Osteoblast (primary cell): ENCODE measurements around the gene CUL3. TPM values are rescaled to one million over a fixed set of nuclear protein-coding genes. Genes with fewer than 3 reads are reported as not detected.

Experiments used
- DNase-seq: peaks from one replicate; pipeline ENCODE4 v3.0.0; 2011; ENCODE audit warnings: low spot score, mixed read lengths; ENCODE audit not compliant: insufficient read length; ENCODE audit errors: missing footprints
- H2AFZ ChIP-seq: 2 replicates; pipeline ENCODE4 v1.6.0; 2011; ENCODE audit warnings: mild to moderate bottlenecking, low read length
- H3K27ac ChIP-seq: 2 replicates; pipeline ENCODE4 v1.5.1; 2011; ENCODE audit warnings: mild to moderate bottlenecking, low read depth, low read length, moderate library complexity
- H3K27me3 ChIP-seq: 2 replicates; pipeline ENCODE4 v1.6.0; 2012; ENCODE audit warnings: mild to moderate bottlenecking, control low read depth, inconsistent platforms, low read length, moderate library complexity; ENCODE audit not compliant: insufficient read depth
- H3K36me3 ChIP-seq: 2 replicates; pipeline ENCODE4 v1.5.1; 2011; ENCODE audit warnings: mild to moderate bottlenecking, low read length, control low read depth, moderate library complexity; ENCODE audit not compliant: insufficient read depth
- H3K4me1 ChIP-seq: 2 replicates; pipeline ENCODE4 v1.5.1; 2011; ENCODE audit warnings: mild to moderate bottlenecking, low read length, control low read depth, moderate library complexity; ENCODE audit not compliant: insufficient read depth
- H3K4me2 ChIP-seq: 2 replicates; pipeline ENCODE4 v1.6.0; 2011; ENCODE audit warnings: mild to moderate bottlenecking, low read length; ENCODE audit not compliant: insufficient read depth
- H3K4me3 ChIP-seq: fragments of 200-600 bp; sonication (generic); 3 replicates; pipeline ENCODE4 v1.5.1; 2012; ENCODE audit warnings: mild to moderate bottlenecking, low read length, inconsistent platforms; ENCODE audit not compliant: insufficient read depth
- H3K79me2 ChIP-seq: 2 replicates; pipeline ENCODE4 v1.6.0; 2012; ENCODE audit warnings: mild to moderate bottlenecking, low read length, control low read depth, inconsistent platforms; ENCODE audit not compliant: insufficient read depth
- H3K9me3 ChIP-seq: 2 replicates; pipeline ENCODE4 v1.5.1; 2011; ENCODE audit warnings: low read depth, low read length, control low read depth
- H4K20me1 ChIP-seq: 2 replicates; pipeline ENCODE4 v1.6.0; 2012; ENCODE audit warnings: mild to moderate bottlenecking, low read length, control low read depth; ENCODE audit not compliant: insufficient read depth
- CTCF ChIP-seq: IDR thresholded peaks from 2 replicates; pipeline ENCODE4 v1.5.1; 2011; ENCODE audit warnings: mild to moderate bottlenecking, low read depth, low read length, moderate library complexity; ENCODE audit errors: extremely low read depth
- total RNA-seq: library from RNA; depleted of rRNA; stranded (reverse); fragments of >200 nt; gene quantifications from 2 replicates; pipeline ENCODE4 v1.2.3, GENCODE V29; 2012

Gene CUL3
- total RNA-seq, 1 donor = 64.4 TPM

GRCh38 chr2:224479826-224480225, 105.3 kb downstream of the CUL3 start:
- Histone ChIP-seq H3K4me3 (no peak overlapping the region), H3K9me3 (no peaks in the 10 kb centered on the region), H3K27ac (no peak overlapping the region), H2AFZ (no peak overlapping the region), H3K36me3 (peaks cover 30% of the 10 kb centered on the region), H3K79me2 (peaks cover 3% of the 10 kb centered on the region), H3K4me1 (peaks cover 2% of the 10 kb centered on the region), H3K27me3 (no peaks in the 10 kb centered on the region), H3K4me2 (no peak overlapping the region), H4K20me1 (no peaks in the 10 kb centered on the region)
- DNase-seq = no peak
- no peak for TF ChIP-seq CTCF

- H3K9me3 ChIP-seq = no peaks in the 10 kb centered on the region
- no peaks in the 10 kb centered on the region for H3K79me2 ChIP-seq
- H3K36me3 ChIP-seq = peaks cover 33% of the 10 kb centered on the region
- H3K4me3 ChIP-seq = no peak overlapping the region
- H2AFZ ChIP-seq = no peak overlapping the region
- no peaks in the 10 kb centered on the region for H3K4me1 ChIP-seq
- H4K20me1 ChIP-seq = peaks cover 3% of the 10 kb centered on the region
- H3K27ac ChIP-seq = no peak overlapping the region
- no peaks in the 10 kb centered on the region for H3K27me3 ChIP-seq
- no peak for DNase-seq
- no peak for TF ChIP-seq CTCF
- no peak overlapping the region for H3K4me2 ChIP-seq
Measured at GRCh38 chr2:224472827-224473226, 112.3 kb downstream of the CUL3 start.

GRCh38 chr2:224472137-224472536, 113.0 kb downstream of the CUL3 start:
- Histone ChIP-seq H3K9me3 (no peaks in the 10 kb centered on the region), H3K4me2 (no peak overlapping the region), H3K27me3 (no peaks in the 10 kb centered on the region), H2AFZ (no peak overlapping the region), H4K20me1 (peaks cover 3% of the 10 kb centered on the region), H3K36me3 (peaks cover 26% of the 10 kb centered on the region), H3K4me1 (no peaks in the 10 kb centered on the region), H3K4me3 (no peak overlapping the region), H3K27ac (no peak overlapping the region), H3K79me2 (no peaks in the 10 kb centered on the region)
- DNase-seq = peak; percentile 43
- no peak for TF ChIP-seq CTCF

GRCh38 chr2:224469374-224469964, 115.7 kb downstream of the CUL3 start:
- Histone ChIP-seq H3K4me3 (no peak overlapping the region), H4K20me1 (peaks cover under 1% of the 10 kb centered on the region), H3K36me3 (peaks cover 10% of the 10 kb centered on the region), H3K79me2 (no peaks in the 10 kb centered on the region), H3K4me2 (no peak overlapping the region), H3K27me3 (no peaks in the 10 kb centered on the region), H3K27ac (no peak overlapping the region), H2AFZ (no peak overlapping the region), H3K4me1 (no peaks in the 10 kb centered on the region), H3K9me3 (no peaks in the 10 kb centered on the region)
- DNase-seq = no peak
- no peak for TF ChIP-seq CTCF
